ENCODE data around the gene TRMO.

Gene TRMO

DNA sequence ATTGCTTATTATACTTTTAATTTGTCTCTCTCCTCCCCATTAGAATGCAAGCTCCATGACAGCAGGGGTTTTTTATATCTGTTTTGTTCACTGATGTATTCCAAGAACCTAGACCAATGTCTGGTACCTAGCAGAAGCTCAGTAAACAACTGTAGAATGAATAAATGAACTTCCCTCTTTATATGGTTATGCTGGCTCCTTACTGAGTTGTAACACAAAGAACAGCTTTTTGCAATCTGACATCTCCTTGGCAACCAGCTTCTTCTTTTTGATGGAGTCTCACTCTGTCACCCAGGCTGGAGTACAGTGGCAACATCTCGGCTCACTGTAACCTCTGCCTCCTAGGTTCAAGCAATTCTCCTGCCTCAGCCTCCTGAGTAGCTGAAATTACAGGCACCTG is 13.6 kb downstream of the TRMO start:
- no peak overlapping the region for H3K4me3 ChIP-seq (ENCODE audit: low read depth, low read length)
- TF ChIP-seq, protein P1, sequence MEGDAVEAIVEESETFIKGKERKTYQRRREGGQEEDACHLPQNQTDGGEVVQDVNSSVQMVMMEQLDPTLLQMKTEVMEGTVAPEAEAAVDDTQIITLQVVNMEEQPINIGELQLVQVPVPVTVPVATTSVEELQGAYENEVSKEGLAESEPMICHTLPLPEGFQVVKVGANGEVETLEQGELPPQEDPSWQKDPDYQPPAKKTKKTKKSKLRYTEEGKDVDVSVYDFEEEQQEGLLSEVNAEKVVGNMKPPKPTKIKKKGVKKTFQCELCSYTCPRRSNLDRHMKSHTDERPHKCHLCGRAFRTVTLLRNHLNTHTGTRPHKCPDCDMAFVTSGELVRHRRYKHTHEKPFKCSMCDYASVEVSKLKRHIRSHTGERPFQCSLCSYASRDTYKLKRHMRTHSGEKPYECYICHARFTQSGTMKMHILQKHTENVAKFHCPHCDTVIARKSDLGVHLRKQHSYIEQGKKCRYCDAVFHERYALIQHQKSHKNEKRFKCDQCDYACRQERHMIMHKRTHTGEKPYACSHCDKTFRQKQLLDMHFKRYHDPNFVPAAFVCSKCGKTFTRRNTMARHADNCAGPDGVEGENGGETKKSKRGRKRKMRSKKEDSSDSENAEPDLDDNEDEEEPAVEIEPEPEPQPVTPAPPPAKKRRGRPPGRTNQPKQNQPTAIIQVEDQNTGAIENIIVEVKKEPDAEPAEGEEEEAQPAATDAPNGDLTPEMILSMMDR (IDR thresholded peaks at IDR 0.05; ENCODE audit: low read depth, low read length, missing control alignments) = no peak
- no peak for DNase-seq (ENCODE audit: low read depth)

DNA sequence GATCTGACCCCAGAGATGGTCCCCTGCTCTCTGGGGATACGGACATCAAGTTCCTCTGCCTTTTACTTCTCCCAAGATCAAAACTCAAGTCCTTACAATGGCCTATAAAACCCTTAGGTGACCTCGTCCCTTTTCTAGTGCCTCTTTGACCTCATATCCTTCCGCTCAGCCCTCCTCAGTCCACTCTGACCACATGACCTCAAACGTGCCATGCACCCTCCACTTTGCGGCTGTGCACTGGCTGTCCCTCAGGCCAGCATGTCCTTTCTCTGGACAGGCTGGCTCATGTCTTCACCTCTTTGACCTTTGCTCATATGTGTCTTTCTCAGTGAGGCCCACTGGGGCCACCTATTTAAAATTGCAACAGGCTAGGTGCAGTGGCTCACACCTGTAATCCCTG is 14.7 kb downstream of the TRMO start:
- DNase-seq (ENCODE audit: low read depth) = no peak
- TF ChIP-seq, protein P1 (IDR thresholded peaks at IDR 0.05; ENCODE audit: low read depth, low read length, missing control alignments) = no peak

DNA sequence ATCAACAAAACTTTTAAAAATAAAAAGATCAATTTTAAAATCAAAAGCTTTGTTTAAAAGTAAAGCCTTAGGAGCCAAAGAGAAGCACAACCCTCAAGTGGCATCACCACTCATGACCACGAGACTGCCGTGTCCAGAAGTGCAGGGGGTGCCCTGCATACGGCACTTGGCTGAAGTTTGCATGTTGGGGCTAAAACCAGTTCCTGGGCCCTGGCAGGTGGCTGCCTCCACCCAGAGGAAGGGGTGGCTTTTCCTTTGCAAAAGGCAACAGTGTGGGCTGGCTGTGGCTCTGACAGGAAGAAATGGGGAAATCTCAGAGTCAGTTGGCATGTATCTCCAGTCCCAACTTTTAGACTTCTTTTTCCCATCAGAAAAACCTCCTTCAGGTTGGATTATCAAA is 15.3 kb downstream of the TRMO start:
- TF ChIP-seq, protein P1 (IDR thresholded peaks at IDR 0.05; ENCODE audit: low read depth, low read length, missing control alignments) = no peak
- no peak for DNase-seq (ENCODE audit: low read depth)
- no peak overlapping the region for H3K4me3 ChIP-seq (ENCODE audit: low read depth, low read length)

More for the DNA sequence above, 14.7 kb downstream of the TRMO start:
- no peak overlapping the region for H3K4me3 ChIP-seq (ENCODE audit: low read depth, low read length)

DNA sequence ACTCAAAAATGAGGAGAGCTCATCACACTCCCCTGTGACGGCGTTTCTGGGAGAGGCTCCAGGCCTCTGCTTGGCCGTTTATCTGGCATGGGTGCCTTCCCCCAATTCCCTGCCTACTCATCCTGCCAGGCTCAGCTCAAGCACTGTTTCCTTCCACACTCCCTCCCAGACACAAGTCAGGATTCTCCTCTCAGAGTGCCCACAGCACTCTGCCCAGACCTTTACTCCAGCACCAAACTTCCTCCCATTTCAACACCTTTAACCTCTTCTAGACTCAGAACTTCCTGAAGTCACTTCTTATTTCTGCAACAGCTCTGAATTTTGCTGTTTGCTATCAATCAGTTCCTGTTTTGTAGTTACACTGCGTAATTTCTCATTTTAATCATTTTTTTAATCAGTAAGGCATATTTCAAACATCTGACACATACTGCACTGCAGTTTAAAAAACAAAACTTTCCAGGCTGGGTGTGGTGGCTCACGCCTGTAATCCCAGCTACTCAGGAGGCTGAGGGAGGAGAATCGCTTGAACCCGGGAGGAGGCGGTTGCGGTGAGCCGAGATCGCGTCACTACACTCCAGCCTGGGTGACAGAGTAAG is 16.0 kb downstream of the TRMO start:
- no peak overlapping the region for H3K4me3 ChIP-seq (ENCODE audit: low read depth, low read length)
- no peak for DNase-seq (ENCODE audit: low read depth)
- TF ChIP-seq, protein P1 (IDR thresholded peaks at IDR 0.05; ENCODE audit: low read depth, low read length, missing control alignments) = no peak

DNA sequence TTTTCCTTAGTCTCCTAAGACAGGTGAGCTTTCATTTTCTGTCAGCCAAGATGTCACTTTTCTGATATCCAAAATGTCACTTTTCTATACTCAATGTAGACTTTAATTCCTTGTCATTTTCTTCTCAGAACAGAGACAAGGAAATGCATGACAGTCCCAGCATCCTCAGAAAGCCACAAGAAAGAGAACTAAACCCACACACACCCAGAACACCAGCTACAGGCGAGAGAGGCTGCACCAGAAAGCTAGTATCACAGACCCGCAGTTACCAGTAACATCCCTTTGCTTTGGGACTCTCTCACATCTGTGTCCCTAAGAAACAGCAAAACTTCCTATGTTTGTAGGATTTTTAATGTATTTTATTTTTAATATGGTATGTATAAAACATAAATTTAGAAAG is 17.1 kb downstream of the TRMO start:
- TF ChIP-seq, protein P1 (IDR thresholded peaks at IDR 0.05; ENCODE audit: low read depth, low read length, missing control alignments) = no peak
- no peak for DNase-seq (ENCODE audit: low read depth)
- no peak overlapping the region for H3K4me3 ChIP-seq (ENCODE audit: low read depth, low read length)

DNA sequence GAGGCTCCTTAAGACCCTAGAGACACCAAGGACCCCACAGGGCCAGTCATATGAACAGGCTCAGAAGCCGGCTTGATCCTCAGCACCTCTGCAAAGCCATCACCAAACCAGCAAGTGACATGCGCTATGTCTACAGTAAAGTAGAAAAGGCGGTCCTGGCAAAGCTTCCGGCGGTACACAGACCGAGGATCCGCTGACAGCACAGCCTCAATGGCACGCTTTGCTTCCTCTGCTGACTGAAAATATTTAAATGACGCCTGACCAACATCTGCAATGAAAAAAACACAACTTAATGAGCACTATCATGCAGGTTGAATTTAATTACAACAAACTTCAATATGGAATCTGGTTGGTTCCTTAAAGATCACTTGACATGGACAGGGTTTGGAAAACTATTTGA is 17.6 kb downstream of the TRMO start:
- no peak for DNase-seq (ENCODE audit: low read depth)
- TF ChIP-seq, protein P1 (IDR thresholded peaks at IDR 0.05; ENCODE audit: low read depth, low read length, missing control alignments) = no peak
- H3K4me3 ChIP-seq (ENCODE audit: low read depth, low read length) = no peak overlapping the region

DNA sequence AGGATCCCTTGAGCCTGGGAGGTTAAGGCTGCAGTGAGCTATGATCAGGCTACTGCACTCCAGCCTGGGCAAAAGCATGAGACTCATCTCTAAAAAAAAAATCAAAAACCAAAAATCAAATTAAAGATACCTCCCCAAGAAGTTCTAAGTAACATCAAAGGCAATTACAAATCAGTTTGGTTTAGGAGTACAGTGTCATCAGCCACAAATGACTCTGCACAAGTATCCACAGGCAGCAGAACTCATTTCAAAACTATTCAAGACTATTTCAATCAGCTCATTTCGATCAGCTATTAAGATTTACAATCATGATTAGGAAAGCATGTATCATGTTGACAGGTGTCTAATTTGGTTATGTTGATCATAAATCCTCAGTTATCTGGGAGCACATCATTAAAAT is 19.1 kb downstream of the TRMO start:
- no peak for DNase-seq (ENCODE audit: low read depth)
- H3K4me3 ChIP-seq (ENCODE audit: low read depth, low read length) = no peak overlapping the region
- TF ChIP-seq, protein P1 (IDR thresholded peaks at IDR 0.05; ENCODE audit: low read depth, low read length, missing control alignments) = no peak

Data from GM12864 (cell line).